GM18502 (cell line): ENCODE results near the gene USP8.
"Not testable (repeated sequence)": the region's sequence is repeated elsewhere in the genome, so short reads cannot be mapped to it uniquely, and the experiment has no call there.

Experiments
- ATAC-seq: cut with Tn5 transposase; IDR thresholded peaks from one replicate; pipeline ENCODE4 v1.9.1; 2021; ENCODE audit warnings: mild to moderate bottlenecking; ENCODE audit not compliant: unreplicated experiment, poor library complexity

USP8 gene

GRCh38 chr15:50424066-50424890, at the start of gene USP8:
USP8 (plus strand) TSS chr15:50424405; CDS start chr15:50439074, 14,669 bp downstream.
- ATAC-seq, result peak; percentile 96

GRCh38 chr15:50377867-50378751, 46.1 kb upstream of the USP8 start:
- ATAC-seq, result peak; percentile 99

GRCh38 chr15:50378776-50379175, 45.4 kb upstream of the USP8 start:
- ATAC-seq, result no peak

GRCh38 chr15:50379413-50379812, 44.8 kb upstream of the USP8 start:
- ATAC-seq, result not testable (repeated sequence)

GRCh38 chr15:50380089-50380488, 44.1 kb upstream of the USP8 start:
- no peak for ATAC-seq

GRCh38 chr15:50381438-50381837, 42.8 kb upstream of the USP8 start:
- ATAC-seq, result no peak

- not testable (repeated sequence) for ATAC-seq
Measured at GRCh38 chr15:50382408-50382807, 41.8 kb upstream of the USP8 start.

- ATAC-seq, result peak; percentile 81
Measured at GRCh38 chr15:50390554-50391264, 33.5 kb upstream of the USP8 start.

GRCh38 chr15:50391561-50391960, 32.6 kb upstream of the USP8 start:
- ATAC-seq, result not testable (repeated sequence)

- no peak for ATAC-seq
Measured at GRCh38 chr15:50411870-50412269, 12.3 kb upstream of the USP8 start.

- no peak for ATAC-seq
Measured at GRCh38 chr15:50414624-50415023, 9.6 kb upstream of the USP8 start.

- ATAC-seq, result no peak
Measured at GRCh38 chr15:50415752-50416404, 8.3 kb upstream of the USP8 start.

GRCh38 chr15:50416890-50417289, 7.3 kb upstream of the USP8 start:
- no peak for ATAC-seq

- no peak for ATAC-seq
Measured at GRCh38 chr15:50418041-50418583, 6.1 kb upstream of the USP8 start.

- no peak for ATAC-seq
Measured at GRCh38 chr15:50425219-50425618, 1.0 kb downstream of the USP8 start.

- ATAC-seq, result not testable (repeated sequence)
Measured at GRCh38 chr15:50425678-50426246, 1.6 kb downstream of the USP8 start.

- no peak for ATAC-seq
Measured at GRCh38 chr15:50426428-50426827, 2.2 kb downstream of the USP8 start.

GRCh38 chr15:50431204-50431603, 7.0 kb downstream of the USP8 start:
- no peak for ATAC-seq

GRCh38 chr15:50432230-50432629, 8.0 kb downstream of the USP8 start:
- no peak for ATAC-seq
